HepG2 (cell line): Measurements from ENCODE around the gene ATP9A. TPM values are rescaled to one million over a fixed set of nuclear protein-coding genes. Genes with fewer than 3 reads are reported as not detected.

ENCODE experiments used
- KDM5A ChIP-seq: fragments of 200-600 bp; sonication (generic); IDR thresholded peaks from 2 replicates; pipeline ENCODE4 v1.7.0; 2018; ENCODE audit warnings: antibody characterized with exemption, mild to moderate bottlenecking, low read length, borderline replicate concordance
- MEIS2 ChIP-seq: sonication (generic); formaldehyde crosslinking; IDR thresholded peaks from 2 replicates; pipeline ENCODE4 v1.9.0; 2021; ENCODE audit warnings: mild to moderate bottlenecking, missing genetic modification reagents
- MNT ChIP-seq: fragments of 450-650 bp; IDR thresholded peaks from 2 replicates; pipeline ENCODE4 v1.6.1; 2016
- PHF20 ChIP-seq: sonication (generic); formaldehyde crosslinking; IDR thresholded peaks from 2 replicates; pipeline ENCODE4 v1.5.0; 2020; ENCODE audit warnings: mild to moderate bottlenecking, missing genetic modification reagents
- RERE ChIP-seq: IDR thresholded peaks from 2 replicates; pipeline ENCODE4 v1.6.1; 2016; ENCODE audit warnings: low read depth, missing genetic modification reagents, missing compliant biosample characterization
- SIN3B ChIP-seq: fragments of 150-350 bp; IDR thresholded peaks from 2 replicates; pipeline ENCODE4 v1.6.1; 2014; ENCODE audit warnings: low read length
- SIX1 ChIP-seq: sonication (generic); formaldehyde crosslinking; IDR thresholded peaks from 2 replicates; pipeline ENCODE4 v1.4.0; 2020; ENCODE audit warnings: missing genetic modification reagents, borderline replicate concordance
- SRSF4 ChIP-seq: fragments of 200-400 bp; formaldehyde crosslinking; IDR thresholded peaks from one replicate; pipeline ENCODE4 v1.6.1; 2018; ENCODE audit warnings: mild to moderate bottlenecking, low read depth, low read length, moderate library complexity; ENCODE audit not compliant: poor library complexity, severe bottlenecking
- TBX2 ChIP-seq: sonication (generic); formaldehyde crosslinking; IDR thresholded peaks from 2 replicates; pipeline ENCODE4 v1.5.0; 2020; ENCODE audit warnings: missing genetic modification reagents, mild to moderate bottlenecking, borderline replicate concordance
- THYN1 ChIP-seq: sonication (generic); formaldehyde crosslinking; IDR thresholded peaks from 2 replicates; pipeline ENCODE4 v1.8.1; 2023; ENCODE audit warnings: low read depth, mild to moderate bottlenecking, moderate library complexity, missing genetic modification reagents, borderline replicate concordance
- YEATS2 ChIP-seq: sonication (generic); formaldehyde crosslinking; IDR thresholded peaks from 2 replicates; pipeline ENCODE4 v1.4.0; 2020; ENCODE audit warnings: missing genetic modification reagents, borderline replicate concordance
- ZC3H13 ChIP-seq: sonication (generic); formaldehyde crosslinking; IDR thresholded peaks from 2 replicates; pipeline ENCODE4 v1.8.1; 2023; ENCODE audit warnings: mild to moderate bottlenecking, missing genetic modification reagents, moderate library complexity
- ZNF614 ChIP-seq: IDR thresholded peaks from 2 replicates; pipeline ENCODE4 v1.6.1; 2018; ENCODE audit warnings: missing biosample characterization, missing genetic modification reagents, inconsistent platforms, borderline replicate concordance
- ZNF687 ChIP-seq: sonication (generic); formaldehyde crosslinking; IDR thresholded peaks from 2 replicates; pipeline ENCODE4 v1.5.1; 2020; ENCODE audit warnings: mild to moderate bottlenecking, missing genetic modification reagents, moderate library complexity
- ZNF7 ChIP-seq: IDR thresholded peaks from 2 replicates; pipeline ENCODE4 v1.6.1; 2016; ENCODE audit warnings: missing biosample characterization, missing genetic modification reagents
- ZNF776 ChIP-seq: sonication (generic); formaldehyde crosslinking; IDR thresholded peaks from 2 replicates; pipeline ENCODE4 v1.4.0; 2020; ENCODE audit warnings: mild to moderate bottlenecking, missing genetic modification reagents
- ZNF816 ChIP-seq: sonication (generic); formaldehyde crosslinking; IDR thresholded peaks from 2 replicates; pipeline ENCODE4 v1.8.0; 2022; ENCODE audit warnings: missing genetic modification reagents, mild to moderate bottlenecking, borderline replicate concordance
- ZSCAN21 ChIP-seq: sonication (generic); formaldehyde crosslinking; IDR thresholded peaks from 2 replicates; pipeline ENCODE4 v1.8.0; 2022; ENCODE audit warnings: mild to moderate bottlenecking, missing genetic modification reagents, moderate library complexity, borderline replicate concordance
- polyA plus RNA-seq, 8 experiments: library from polyadenylated mRNA; depleted of rRNA in 3 of 8; stranded (reverse) in 7 of 8; unstranded in 1 of 8; fragments of >200 nt; fragmentation: Illumina TruSeq in 4 of 8; extraction: Trizol in 4 of 8; gene quantifications; 2 replicates each; pipeline versions ENCODE4 v1.2.1 to v1.2.3, GENCODE V29; 2011 to 2016; ENCODE audit warnings: low read depth in 4 of 8, missing spikeins in 1 of 8, mixed read lengths in 1 of 8; ENCODE audit not compliant: insufficient read depth in 1 of 8
- total RNA-seq, 5 experiments: library from RNA; depleted of rRNA; stranded (reverse); fragments of >200 nt; fragmentation: Illumina TruSeq; extraction: Trizol; gene quantifications; 2 replicates each; pipeline ENCODE4 v1.2.3, GENCODE V29; 2016; ENCODE audit warnings: low read depth in 1 of 5

Gene ATP9A
- total and polyA plus RNA-seq, 2 of the 13 experiments (the other 11 are each of a cell fraction or from before 2014, with no cell fraction given), result 11.8 to 18.5 TPM

- peak; percentile 16; the same call in 1 of the 2 replicates for TF ChIP-seq MNT
- TF ChIP-seq SRSF4, result no peak
- 0 out of 2 replicates have a peak, but pooled peaks have one; percentile 24 for TF ChIP-seq MEIS2
- TF ChIP-seq ZNF614, result peak; percentile 62; the same call in 1 of the 2 replicates
- peak; percentile 70; the same call in 1 of the 2 replicates for TF ChIP-seq ZNF816
- TF ChIP-seq ZNF7 (CRISPR knock-in tag), result no peak
- TF ChIP-seq SIX1, result peak; percentile 72; the same call in 1 of the 2 replicates
- TF ChIP-seq PHF20 (CRISPR knock-in tag), result no peak
- TF ChIP-seq SIN3B, result no peak
- TF ChIP-seq ZNF776, result no peak
- no peak for TF ChIP-seq THYN1 (CRISPR knock-in tag)
- TF ChIP-seq ZSCAN21 (CRISPR knock-in tag), result no peak
- TF ChIP-seq YEATS2 (CRISPR knock-in tag), result peak; percentile 60; the same call in 1 of the 2 replicates
- peak; percentile 96 for TF ChIP-seq TBX2 (CRISPR knock-in tag)
- TF ChIP-seq KDM5A, result no peak
- peak; percentile 61 for TF ChIP-seq ZNF687 (CRISPR knock-in tag)
- TF ChIP-seq ZC3H13, result no peak
- peak; percentile 60; the same call in 1 of the 2 replicates for TF ChIP-seq RERE (CRISPR knock-in tag)
Measured at GRCh38 chr20:51760905-51761546, 7.2 kb downstream of the ATP9A start (continued).
